ENCODE measurements around the gene NAGK.
"Not testable (repeated sequence)": the region's sequence is repeated elsewhere in the genome, so short reads cannot be mapped to it uniquely, and the experiment has no call there.

The NAGK gene

DNA sequence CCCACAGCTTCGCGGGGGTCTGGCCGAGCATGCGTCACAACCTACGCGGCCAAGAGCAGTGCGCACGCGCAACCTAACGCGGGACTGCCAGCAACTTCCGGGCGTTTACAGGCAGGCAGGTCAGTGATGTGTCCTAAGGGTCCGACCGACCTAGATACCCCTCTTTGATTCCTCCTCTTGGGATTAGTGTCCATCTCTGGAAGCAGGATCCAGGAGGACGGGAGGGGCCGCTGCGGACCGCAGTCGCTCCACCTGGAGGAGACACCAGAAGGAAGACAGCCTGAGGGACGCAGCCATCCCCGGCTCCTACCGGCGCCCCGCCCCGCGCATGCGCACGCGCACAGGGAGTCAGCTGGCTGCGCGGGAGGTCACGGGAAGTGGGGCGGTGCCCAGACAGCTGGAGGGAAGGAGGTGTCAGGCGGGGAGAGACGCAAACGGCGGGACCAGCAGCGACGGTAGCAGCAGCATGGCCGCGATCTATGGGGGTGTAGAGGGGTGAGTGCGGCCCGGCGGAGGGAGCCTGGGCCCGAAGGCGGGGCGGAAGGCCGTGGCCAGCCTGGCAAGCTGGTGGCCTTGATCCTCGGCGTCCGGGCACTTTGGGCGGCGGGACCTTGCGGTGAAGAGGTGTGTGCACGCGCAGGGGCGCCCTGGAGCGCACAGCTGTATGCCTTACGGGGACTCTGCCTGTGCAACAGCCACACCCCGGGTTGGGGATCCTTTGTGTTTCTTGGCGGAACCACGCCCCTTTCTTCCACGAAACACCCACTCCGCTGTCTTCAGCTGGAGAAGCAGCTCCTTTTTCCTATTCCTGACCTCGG is at the start of gene NAGK:
Gene NAGK, plus strand, starts transcription at position 431 of the 818 bp plus-strand sequence. Its CDS starts 36 bp downstream, at position 467.
- DNase-seq (ENCODE audit: low spot score) = peak; percentile 97

DNA sequence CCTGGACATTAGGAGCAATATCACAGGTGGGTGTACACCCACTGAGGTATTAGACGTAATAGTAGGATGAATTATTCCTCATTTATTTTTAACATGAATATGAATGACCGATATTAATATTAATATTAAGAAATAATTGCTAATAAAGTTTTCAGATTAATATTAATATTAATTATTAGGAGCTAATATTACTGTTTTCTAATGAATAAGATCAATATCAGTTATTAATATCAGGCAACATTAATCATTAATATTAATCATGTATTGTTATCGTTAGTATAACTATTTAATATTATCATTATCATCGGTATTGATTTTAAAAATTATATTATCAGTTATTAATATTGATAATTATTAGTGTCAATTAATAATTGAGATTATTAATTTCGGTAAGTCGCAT is 48.5 kb upstream of the NAGK start:
- DNase-seq (ENCODE audit: low spot score) = not testable (repeated sequence)

- not testable (repeated sequence) for DNase-seq (ENCODE audit: low spot score)
Measured at GRCh38 chr2:71021394-71021793, 47.1 kb upstream of the NAGK start.

DNA sequence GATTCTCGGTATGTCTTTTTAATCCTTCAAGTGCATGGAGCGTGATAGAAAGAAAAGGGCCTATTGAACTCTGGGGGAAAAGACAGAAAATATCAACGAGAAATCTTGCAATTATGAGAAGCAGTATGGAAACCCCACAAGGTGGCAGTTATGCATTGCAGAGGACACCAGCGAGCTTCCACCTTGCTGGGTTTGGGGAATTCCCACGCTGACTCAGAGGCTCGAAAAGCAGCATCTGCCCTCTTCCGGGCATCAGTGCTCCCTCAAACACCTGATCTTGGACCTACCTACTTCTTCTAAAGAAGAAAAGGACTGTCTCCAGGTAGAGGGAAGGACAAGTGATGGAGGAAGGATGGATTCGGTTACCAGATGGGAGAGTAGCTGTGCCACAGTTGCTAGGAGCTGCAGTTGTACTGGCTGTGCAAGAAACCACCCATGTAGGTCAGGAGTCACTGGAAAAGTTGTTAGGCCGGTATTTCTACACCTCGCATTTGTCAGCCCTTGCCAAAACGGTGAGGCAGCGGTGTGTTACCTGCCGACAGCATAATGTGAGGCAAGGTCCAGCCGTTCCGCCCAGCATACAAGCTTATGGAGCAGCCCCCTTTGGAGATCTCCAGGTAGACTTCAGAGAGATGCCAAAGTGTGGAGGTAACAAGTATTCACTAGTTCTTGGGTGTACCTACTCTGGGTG is 44.8 kb upstream of the NAGK start:
- peak; percentile 34 for DNase-seq (ENCODE audit: low spot score)

GRCh38 chr2:71036296-71036695 is 32.2 kb upstream of the NAGK start:
- DNase-seq (ENCODE audit: low spot score) = not testable (repeated sequence)

GRCh38 chr2:71042287-71042686 is 26.2 kb upstream of the NAGK start:
- no peak for DNase-seq (ENCODE audit: low spot score)

DNA sequence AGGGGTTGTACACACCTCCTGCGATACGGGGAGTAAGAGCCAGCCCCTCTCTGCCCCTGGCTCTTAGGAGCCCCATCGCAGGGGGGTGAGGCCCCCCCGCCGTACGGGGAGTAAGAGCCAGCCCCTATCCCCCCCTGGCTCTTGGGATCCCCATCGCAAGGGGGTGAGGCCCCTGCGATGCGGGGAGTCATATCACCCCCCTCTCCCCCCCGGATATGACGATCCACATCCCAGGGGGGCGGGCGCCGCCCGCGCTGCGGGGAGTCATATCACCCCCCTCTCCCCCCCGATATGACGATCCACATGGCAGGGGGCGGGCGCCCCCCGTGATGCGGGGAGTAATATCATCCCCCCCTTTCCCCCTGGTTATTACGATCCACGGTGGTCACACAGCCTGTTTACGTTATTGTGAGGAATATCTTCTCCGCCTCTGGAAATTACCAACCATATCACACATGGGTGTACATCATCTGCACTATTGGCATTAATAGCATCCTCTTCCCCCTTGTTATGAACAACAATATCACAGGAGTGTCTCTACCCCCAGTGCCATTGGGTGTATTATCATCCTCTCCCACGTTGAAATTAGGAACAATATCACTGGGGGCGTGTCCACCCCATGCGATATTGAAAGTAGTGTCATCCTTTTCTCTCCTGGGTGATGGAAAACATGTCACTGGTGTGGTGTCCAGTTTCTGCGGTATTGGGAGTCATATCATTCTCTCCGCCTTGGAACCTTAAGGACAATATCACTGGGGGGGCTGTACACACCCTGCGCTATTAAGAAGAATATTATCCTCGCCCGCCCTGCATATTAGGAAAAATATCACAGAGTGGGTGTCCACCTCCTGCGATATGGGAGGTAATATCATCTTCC is 24.7 kb upstream of the NAGK start:
- no peak for DNase-seq (ENCODE audit: low spot score)

DNA sequence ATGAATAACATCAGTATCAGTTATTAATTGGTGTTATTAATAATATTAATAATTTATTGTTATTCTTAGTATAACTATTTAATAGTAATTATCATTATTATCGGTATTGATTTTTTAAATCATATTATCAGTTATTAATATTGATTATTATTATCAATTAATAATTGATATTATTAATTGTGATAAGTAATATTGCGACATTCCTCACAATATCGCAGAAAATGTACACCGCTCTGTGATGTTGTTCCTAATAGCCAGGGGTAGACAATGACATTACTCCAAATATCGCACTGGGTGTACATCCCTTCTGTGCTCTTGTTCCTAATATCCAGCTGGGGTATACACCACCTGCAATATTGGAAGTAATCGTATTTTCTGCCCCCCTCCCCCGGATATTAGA is 23.3 kb upstream of the NAGK start:
- no peak for DNase-seq (ENCODE audit: low spot score)

DNA sequence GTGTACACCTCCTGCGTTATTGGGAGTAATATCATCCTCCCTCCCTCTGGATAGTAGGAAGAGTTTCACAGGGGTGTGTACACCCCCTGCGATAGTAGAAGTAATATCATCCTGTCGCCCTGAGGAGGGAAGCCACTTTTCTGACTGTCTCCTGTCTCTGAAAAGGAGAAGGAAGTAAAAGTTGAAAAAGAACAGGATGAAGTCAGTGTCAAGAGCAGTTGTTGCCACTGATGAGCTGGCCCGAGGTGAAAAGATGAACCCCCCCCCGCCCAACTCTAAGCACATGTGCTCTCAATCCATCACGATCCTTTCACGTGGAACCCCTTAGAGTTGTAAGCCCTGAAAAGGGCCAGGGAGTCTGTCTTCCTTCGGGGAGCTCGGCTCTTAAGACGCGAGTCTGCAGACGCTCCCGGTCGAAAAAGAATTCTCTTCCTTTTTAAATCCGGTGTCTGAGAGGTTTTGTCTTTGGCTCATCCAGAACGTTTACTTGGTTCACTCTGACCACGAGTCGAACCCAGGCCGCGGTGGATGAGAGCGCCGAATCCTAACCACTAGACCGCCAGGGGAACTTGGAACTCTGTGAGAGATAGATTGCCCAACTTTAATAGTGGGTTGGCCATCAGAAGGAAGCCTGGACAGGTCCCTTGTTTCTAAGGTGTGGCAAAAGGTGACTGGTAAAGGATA is 22.4 kb upstream of the NAGK start:
- no peak for DNase-seq (ENCODE audit: low spot score)

GRCh38 chr2:71048096-71048495 is 20.4 kb upstream of the NAGK start:
- DNase-seq (ENCODE audit: low spot score) = no peak

GRCh38 chr2:71049704-71050360 is 18.6 kb upstream of the NAGK start:
- DNase-seq (ENCODE audit: low spot score) = peak; percentile 8

DNA sequence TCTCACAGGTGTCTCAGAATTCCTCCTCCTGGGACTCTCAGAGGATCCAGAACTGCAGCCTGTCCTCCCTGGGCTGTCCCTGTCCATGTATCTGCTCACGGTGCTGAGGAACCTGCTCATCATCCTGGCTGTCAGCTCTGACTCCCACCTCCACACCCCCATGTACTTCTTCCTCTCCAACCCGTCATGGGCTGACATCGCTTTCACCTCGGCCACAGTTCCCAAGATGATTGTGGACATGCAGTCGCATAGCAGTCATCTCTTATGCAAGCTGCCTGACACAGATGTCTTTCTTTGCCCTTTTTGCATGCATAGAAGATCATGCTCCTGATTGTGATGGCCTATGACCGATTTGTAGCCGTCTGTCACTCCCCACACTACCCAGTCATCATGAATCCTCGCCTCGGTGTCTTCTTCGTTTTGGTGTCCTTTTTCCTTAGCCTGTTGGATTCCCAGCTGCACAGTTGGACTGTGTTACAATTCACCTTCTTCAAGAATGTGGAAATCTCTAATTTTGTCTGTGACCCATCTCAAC is 13.2 kb upstream of the NAGK start:
- DNase-seq (ENCODE audit: low spot score) = not testable (repeated sequence)

DNA sequence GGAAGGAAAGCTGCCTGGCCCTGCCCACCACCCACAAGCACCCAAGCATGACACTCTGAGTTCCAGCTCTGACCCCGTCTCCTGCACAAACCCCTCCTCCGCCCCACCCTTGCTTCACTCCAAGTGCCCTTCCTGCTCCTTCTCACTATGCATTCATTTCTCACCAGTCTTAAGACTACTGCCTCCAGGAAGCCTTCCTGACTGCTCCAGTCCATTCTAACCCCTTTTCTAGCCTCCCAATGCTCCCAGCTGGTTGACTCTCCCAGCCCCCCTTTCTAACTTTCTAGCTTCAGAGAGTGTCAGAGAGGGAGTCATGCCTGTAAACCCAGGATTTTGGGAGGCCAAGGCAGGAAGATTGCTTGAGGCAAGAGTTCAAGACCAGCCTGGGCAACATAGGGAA is 8.2 kb upstream of the NAGK start:
- DNase-seq (ENCODE audit: low spot score) = no peak

DNA sequence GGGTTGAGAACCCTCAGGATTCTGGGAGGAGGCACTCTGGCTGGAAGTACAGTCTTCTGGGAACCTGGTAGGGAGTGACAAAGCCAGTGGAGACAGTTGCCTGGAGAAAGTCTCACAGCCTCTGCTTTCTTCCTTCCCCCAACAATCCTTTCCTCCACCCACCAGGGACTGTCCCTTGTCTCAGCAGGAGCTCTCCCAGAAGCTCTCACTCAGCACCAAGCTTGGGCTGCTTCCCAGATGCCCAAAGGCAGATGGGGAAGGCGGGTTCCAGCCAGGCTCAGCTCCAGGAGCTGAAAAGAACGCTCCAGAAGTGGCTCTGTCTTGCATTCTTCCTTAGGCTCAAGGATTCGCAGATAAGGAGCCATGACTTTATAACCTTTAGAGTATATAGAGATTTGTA is 7.6 kb upstream of the NAGK start:
- no peak for DNase-seq (ENCODE audit: low spot score)

- no peak for DNase-seq (ENCODE audit: low spot score)
Measured at GRCh38 chr2:71063216-71063615, 5.2 kb upstream of the NAGK start.

- DNase-seq (ENCODE audit: low spot score) = no peak
Measured at GRCh38 chr2:71064110-71064611, 4.3 kb upstream of the NAGK start.

- DNase-seq (ENCODE audit: low spot score) = no peak
Measured at GRCh38 chr2:71064754-71065621, 3.5 kb upstream of the NAGK start.

GRCh38 chr2:71066856-71067255 is 1.6 kb upstream of the NAGK start:
- no peak for DNase-seq (ENCODE audit: low spot score)

DNA sequence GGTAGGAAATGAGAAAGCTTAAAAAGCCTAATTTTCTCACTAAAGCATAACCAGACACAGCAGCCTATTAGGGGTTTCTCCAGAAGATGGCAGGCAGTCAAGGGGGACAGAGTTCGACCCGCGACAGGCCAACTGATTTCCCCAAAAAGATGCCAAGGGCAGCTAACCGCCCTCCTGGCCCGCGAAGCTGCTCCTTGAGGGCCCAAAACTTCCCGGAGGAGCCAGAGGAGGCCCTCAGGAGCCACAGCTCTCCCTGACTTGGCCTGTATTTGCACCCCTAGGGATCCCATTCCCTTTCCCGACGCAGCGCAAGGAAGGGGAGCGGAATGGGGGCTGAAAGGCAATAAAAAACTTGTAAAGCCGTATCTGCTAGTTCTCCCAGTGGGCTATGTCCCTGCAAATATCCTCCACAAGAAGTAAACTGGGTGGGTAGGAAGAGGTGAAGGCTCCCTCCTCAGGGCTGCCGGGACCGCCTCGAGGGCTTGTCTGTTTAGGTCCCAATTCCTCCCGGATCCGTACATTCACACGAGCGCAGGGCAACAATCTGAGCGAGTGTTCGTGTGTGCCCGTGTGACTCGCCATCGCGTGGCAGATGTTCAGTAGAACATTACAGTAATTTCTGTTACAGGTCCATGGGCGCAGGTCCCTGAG is 756 bp upstream of the NAGK start:
- no peak for DNase-seq (ENCODE audit: low spot score)

Data from LoVo (cell line).